NCI-H446 treated with DMSO at 0.1 percent for 48 hours (cell line): ENCODE results near the gene FZD1.

ENCODE experiments used
- DNase-seq: peaks from one replicate; lab custom pipeline; 2025; lab: John Stamatoyannopoulos, UW

The FZD1 gene

GRCh38 chr7:91264046-91264923 is at the start of gene FZD1:
Gene FZD1 (plus strand): TSS chr7:91264433. CDS start chr7:91264881, 448 bp downstream.
- peak; percentile 91 for DNase-seq

GRCh38 chr7:91226411-91226810 is 37.8 kb upstream of the FZD1 start:
- no peak for DNase-seq

- DNase-seq, result no peak
These were observed 35.9 kb upstream of the FZD1 start for GRCh38 chr7:91228327-91228726.

GRCh38 chr7:91228927-91229558 is 35.2 kb upstream of the FZD1 start:
- DNase-seq, result peak; percentile 41

- no peak for DNase-seq
These were observed 34.1 kb upstream of the FZD1 start for GRCh38 chr7:91230100-91230499.

GRCh38 chr7:91230503-91230902 is 33.7 kb upstream of the FZD1 start:
- DNase-seq, result no peak

GRCh38 chr7:91233212-91233611 is 31.0 kb upstream of the FZD1 start:
- DNase-seq, result no peak

- no peak for DNase-seq
These were observed 28.9 kb upstream of the FZD1 start for GRCh38 chr7:91235211-91235832.

GRCh38 chr7:91239171-91239604 is 25.0 kb upstream of the FZD1 start:
- no peak for DNase-seq

- DNase-seq, result no peak
These were observed 24.5 kb upstream of the FZD1 start for GRCh38 chr7:91239772-91240171.

- DNase-seq, result no peak
These were observed 23.8 kb upstream of the FZD1 start for GRCh38 chr7:91240376-91240941.

GRCh38 chr7:91242097-91242844 is 22.0 kb upstream of the FZD1 start:
- DNase-seq, result no peak

GRCh38 chr7:91243591-91244301 is 20.5 kb upstream of the FZD1 start:
- DNase-seq, result no peak

- DNase-seq, result no peak
These were observed 16.7 kb upstream of the FZD1 start for GRCh38 chr7:91247500-91247899.

GRCh38 chr7:91248996-91249395 is 15.2 kb upstream of the FZD1 start:
- no peak for DNase-seq

- no peak for DNase-seq
These were observed 14.6 kb upstream of the FZD1 start for GRCh38 chr7:91249506-91250233.

- DNase-seq, result no peak
These were observed 13.5 kb upstream of the FZD1 start for GRCh38 chr7:91250706-91251105.

- DNase-seq, result no peak
These were observed 12.4 kb upstream of the FZD1 start for GRCh38 chr7:91251877-91252276.

GRCh38 chr7:91263384-91264045 is 718 bp upstream of the FZD1 start:
- DNase-seq, result no peak
